ENCODE data around the gene MORN1. TPM values are rescaled to one million over a fixed set of nuclear protein-coding genes. Genes with fewer than 3 reads are reported as not detected.

MORN1 gene
- total and polyA plus RNA-seq, 2 of the 4 experiments (the other 2 are of a cell fraction) = 3.0 to 4.2 TPM

DNA sequence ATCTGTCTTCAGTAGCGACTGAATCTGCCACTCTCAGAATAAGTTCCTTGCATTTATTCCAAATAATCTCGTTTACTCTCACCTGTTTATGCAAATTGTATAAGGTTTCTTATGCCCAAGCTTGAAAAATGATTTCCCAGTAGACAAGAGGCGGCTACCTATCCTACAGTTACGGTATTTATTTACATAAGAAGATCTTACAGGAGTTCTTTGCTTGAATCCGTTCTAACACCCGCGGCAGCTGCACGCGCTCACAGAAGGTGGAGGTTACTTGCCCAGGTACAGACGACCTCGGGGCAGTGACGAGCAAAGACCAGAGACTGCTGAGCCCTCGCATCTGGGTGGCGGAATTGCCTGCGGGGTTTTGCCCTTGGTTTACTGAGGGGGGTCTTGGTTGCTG, 83.4 kb downstream of the MORN1 start:
- H4K20me1 ChIP-seq (ENCODE audit: insufficient read depth, low read length) = peaks cover 22% of the 10 kb centered on the region
- no peak overlapping the region for H3K4me3 ChIP-seq (ENCODE audit: insufficient read depth, low read depth, low read length)
- H3K4ac ChIP-seq (ENCODE audit: low read depth, low read length) = no peak overlapping the region
- H2AFZ ChIP-seq (replicated peaks; ENCODE audit: low read length, poor library complexity) = no peak overlapping the region
- no peak for TF ChIP-seq BHLHE40 (IDR thresholded peaks at IDR 0.05; ENCODE audit: low read depth, low read length)
- no peak for TF ChIP-seq RCOR1 (IDR thresholded peaks at IDR 0.05; ENCODE audit: insufficient replicate concordance, low read length)
- TF ChIP-seq USF2 (IDR thresholded peaks at IDR 0.05; ENCODE audit: low read depth, low read length) = no peak
- TF ChIP-seq MAZ (IDR thresholded peaks at IDR 0.05; ENCODE audit: borderline replicate concordance, low read depth, low read length) = no peak
- no peak for TF ChIP-seq NFE2L2 (IDR thresholded peaks at IDR 0.05; ENCODE audit: low read depth, low read length)
- no peak for TF ChIP-seq ELK1 (IDR thresholded peaks at IDR 0.05; ENCODE audit: borderline replicate concordance, low read depth, low read length)
- no peak for TF ChIP-seq POLR2A (IDR thresholded peaks at IDR 0.05; ENCODE audit: low read depth, low read length)
- no peak for TF ChIP-seq CHD1 (IDR thresholded peaks at IDR 0.05; ENCODE audit: low read depth, low read length)
- TF ChIP-seq SMC3 (IDR thresholded peaks at IDR 0.05; ENCODE audit: low read depth, low read length) = no peak
- no peak for TF ChIP-seq CTCF (conservative IDR thresholded peaks at IDR 0.05; ENCODE audit: low read depth, low read length)
- TF ChIP-seq FOS (IDR thresholded peaks at IDR 0.05; ENCODE audit: low read depth, low read length) = no peak
- TF ChIP-seq MXI1 (IDR thresholded peaks at IDR 0.05; ENCODE audit: borderline replicate concordance, low read depth, low read length) = no peak
- TF ChIP-seq RAD21 (IDR thresholded peaks at IDR 0.05; ENCODE audit: low read length) = no peak
- TF ChIP-seq CEBPB (IDR thresholded peaks at IDR 0.05; ENCODE audit: low read depth, low read length) = no peak
- TF ChIP-seq RFX5 (IDR thresholded peaks at IDR 0.05; ENCODE audit: low read depth, low read length) = no peak
- TF ChIP-seq MAFK (IDR thresholded peaks at IDR 0.05; ENCODE audit: low read depth, low read length) = no peak
- H3K23ac ChIP-seq (ENCODE audit: low read depth, low read length) = no peak overlapping the region
- H2AK5ac ChIP-seq (ENCODE audit: low read depth, low read length) = no peak overlapping the region
- intact Hi-C loops (cut with micrococcal nuclease) = no loop called here
- H3K36me3 ChIP-seq (ENCODE audit: control insufficient read depth, insufficient read depth, low read length) = peaks cover 64% of the 10 kb centered on the region
- DNase-seq = no peak
- no peak overlapping the region for H4K8ac ChIP-seq (ENCODE audit: low read depth in 2 of 2, low read length in 2 of 2)
- WGBS, 2 experiments (ENCODE audit: extremely low coverage in 2 of 2, insufficient read length in 1 of 2) = no CpG with 5 or more reads among the region's 15 CpGs
- H3K4me2 ChIP-seq (ENCODE audit: low read depth, low read length) = no peak overlapping the region
- no peak overlapping the region for H2BK5ac ChIP-seq (ENCODE audit: low read depth, low read length, poor library complexity, severe bottlenecking)
- no peak overlapping the region for H4K5ac ChIP-seq (ENCODE audit: low read depth, low read length)
- no peak overlapping the region for H3K18ac ChIP-seq (ENCODE audit: low read depth, low read length)
- BruUV-seq (replicated peaks) = TSS peak; percentile 64
- ChIA-PET POLR2A (ENCODE audit: unreplicated experiment) (no interaction called here), CTCF (no interaction called here)
- H2AK9ac ChIP-seq (replicated peaks; ENCODE audit: low read depth, low read length, poor library complexity) = no peak overlapping the region
- no peak overlapping the region for H2BK15ac ChIP-seq (ENCODE audit: low read depth, low read length)
- H3K9me1 ChIP-seq (ENCODE audit: insufficient read depth, low read length) = 0 out of 2 replicates have a peak, but pooled peaks cover 4% of the 10 kb centered on the region
- no peak overlapping the region for H3K27ac ChIP-seq (ENCODE audit: insufficient read depth, low read length)
- dilution Hi-C loops (cut with HindIII; ENCODE audit: low sequenced_read_pairs, unreplicated experiment) = no loop called here
- H3K9me3 ChIP-seq (ENCODE audit: control insufficient read depth, insufficient read depth, low read length) = no peaks in the 10 kb centered on the region
- in situ Hi-C loops (cut with MboI; ENCODE audit: low sequenced_read_pairs) = no loop called here
- H4K91ac ChIP-seq (ENCODE audit: insufficient read depth, low read depth, low read length) = no peak overlapping the region
- no peak overlapping the region for H3K9ac ChIP-seq (ENCODE audit: low read depth, low read length)
- no peak overlapping the region for H3K56ac ChIP-seq (ENCODE audit: extremely low read depth, insufficient read depth, low read length)
- no peak for ATAC-seq (ENCODE audit: low read depth)
- peaks cover 0 to 52% of the 10 kb centered on the region in 2 experiments; a peak in 3 of 4 replicates for H3K79me1 ChIP-seq (ENCODE audit: low read depth in 1 of 2, low read length in 2 of 2)
- no peak overlapping the region for H2BK20ac ChIP-seq (ENCODE audit: low read depth, low read length)
- H3K14ac ChIP-seq (replicated peaks; ENCODE audit: low read depth, low read length) = no peak overlapping the region
- H2BK120ac ChIP-seq (ENCODE audit: low read depth, low read length) = no peak overlapping the region
- no peaks in the 10 kb centered on the region for H3K27me3 ChIP-seq (ENCODE audit: control insufficient read depth, insufficient read depth, low read length)
- H3K4me1 ChIP-seq (ENCODE audit: control insufficient read depth, insufficient read depth, low read length) = peaks cover 12% of the 10 kb centered on the region

Data from IMR-90 (cell line).